ENCODE results near the gene UCMA.
"Not testable (repeated sequence)": the region's sequence is repeated elsewhere in the genome, so short reads cannot be mapped to it uniquely, and the experiment has no call there.

DNA sequence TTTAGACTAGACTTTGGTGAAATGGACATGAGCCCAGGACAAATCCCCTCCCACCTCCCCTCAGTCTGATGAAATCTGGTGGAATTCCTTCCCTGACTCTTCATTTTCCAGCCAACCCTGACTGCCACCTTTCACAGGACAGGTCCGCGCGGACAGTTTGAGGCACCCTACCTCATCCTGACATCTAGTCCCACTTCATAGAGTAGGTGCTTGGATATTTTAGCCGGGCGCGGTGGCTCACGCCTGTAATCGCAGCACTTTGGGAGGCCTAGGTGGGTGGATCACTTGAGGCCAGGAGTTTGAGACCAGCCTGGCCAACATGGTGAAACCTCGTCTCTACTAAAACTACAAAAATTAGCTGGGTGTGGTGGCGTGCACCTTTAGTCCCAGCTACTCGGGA lies 42.0 kb upstream of the UCMA start:
- TF ChIP-seq, protein P1, sequence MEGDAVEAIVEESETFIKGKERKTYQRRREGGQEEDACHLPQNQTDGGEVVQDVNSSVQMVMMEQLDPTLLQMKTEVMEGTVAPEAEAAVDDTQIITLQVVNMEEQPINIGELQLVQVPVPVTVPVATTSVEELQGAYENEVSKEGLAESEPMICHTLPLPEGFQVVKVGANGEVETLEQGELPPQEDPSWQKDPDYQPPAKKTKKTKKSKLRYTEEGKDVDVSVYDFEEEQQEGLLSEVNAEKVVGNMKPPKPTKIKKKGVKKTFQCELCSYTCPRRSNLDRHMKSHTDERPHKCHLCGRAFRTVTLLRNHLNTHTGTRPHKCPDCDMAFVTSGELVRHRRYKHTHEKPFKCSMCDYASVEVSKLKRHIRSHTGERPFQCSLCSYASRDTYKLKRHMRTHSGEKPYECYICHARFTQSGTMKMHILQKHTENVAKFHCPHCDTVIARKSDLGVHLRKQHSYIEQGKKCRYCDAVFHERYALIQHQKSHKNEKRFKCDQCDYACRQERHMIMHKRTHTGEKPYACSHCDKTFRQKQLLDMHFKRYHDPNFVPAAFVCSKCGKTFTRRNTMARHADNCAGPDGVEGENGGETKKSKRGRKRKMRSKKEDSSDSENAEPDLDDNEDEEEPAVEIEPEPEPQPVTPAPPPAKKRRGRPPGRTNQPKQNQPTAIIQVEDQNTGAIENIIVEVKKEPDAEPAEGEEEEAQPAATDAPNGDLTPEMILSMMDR (IDR thresholded peaks at IDR 0.05) = not testable (repeated sequence)
- TF ChIP-seq POLR2AphosphoS5 (IDR thresholded peaks at IDR 0.05); POLR2A (IDR thresholded peaks at IDR 0.05; ENCODE audit: low read depth); EP300 (IDR thresholded peaks at IDR 0.05): not testable (repeated sequence)

Data from esophagus muscularis mucosa (tissue), 4 donors.